GM23338 (cell line): ENCODE results near the gene RANGAP1. TPM values are rescaled to one million over a fixed set of nuclear protein-coding genes. Genes with fewer than 3 reads are reported as not detected.

Source experiments
- ATAC-seq: fragments of 200-7000 bp; cut with Tn5 transposase; 3 replicates; pipeline ENCODE4 v1.9.1; 2020
- DNase-seq: peaks from one replicate; pipeline ENCODE4 v3.0.0-alpha.2; 2015; ENCODE audit warnings: low spot score
- H2AFZ ChIP-seq: fragments of 200-600 bp; sonication (generic); 2 replicates; pipeline ENCODE4 v1.8.0; 2016; ENCODE audit warnings: antibody characterized with exemption, mild to moderate bottlenecking, moderate library complexity
- H3F3A ChIP-seq: fragments of 200-600 bp; sonication (generic); replicated peaks from 2 replicates; pipeline ENCODE4 v1.8.0; 2017; ENCODE audit warnings: antibody characterized with exemption, mixed run types, low read depth
- H3K27ac ChIP-seq: fragments of 200-600 bp; sonication (generic); 2 replicates; pipeline ENCODE4 v1.6.1; 2016; ENCODE audit warnings: low read depth
- H3K27me3 ChIP-seq: fragments of 200-600 bp; sonication (generic); 2 replicates; pipeline ENCODE4 v1.8.0; 2016; ENCODE audit warnings: mild to moderate bottlenecking, mixed run types, moderate library complexity; ENCODE audit not compliant: insufficient read depth
- H3K36me3 ChIP-seq: fragments of 200-600 bp; sonication (generic); 2 replicates; pipeline ENCODE4 v1.8.0; 2016; ENCODE audit warnings: mild to moderate bottlenecking; ENCODE audit not compliant: insufficient read depth
- H3K4me1 ChIP-seq: fragments of 200-600 bp; sonication (generic); 2 replicates; pipeline ENCODE4 v1.8.0; 2016; ENCODE audit warnings: mild to moderate bottlenecking, moderate library complexity; ENCODE audit not compliant: insufficient read depth
- H3K4me2 ChIP-seq: fragments of 200-600 bp; sonication (generic); 2 replicates; pipeline ENCODE4 v1.7.1; 2017; ENCODE audit warnings: mixed run types
- H3K4me3 ChIP-seq: fragments of 200-600 bp; sonication (generic); 2 replicates; pipeline ENCODE4 v1.6.1; 2016; ENCODE audit warnings: mixed run types
- H3K79me2 ChIP-seq: fragments of 200-600 bp; sonication (generic); replicated peaks from 2 replicates; pipeline ENCODE4 v1.8.0; 2017; ENCODE audit warnings: mild to moderate bottlenecking; ENCODE audit not compliant: insufficient read depth
- H3K9me2 ChIP-seq: fragments of 200-600 bp; sonication (generic); 2 replicates; pipeline ENCODE4 v1.8.0; 2017; ENCODE audit not compliant: insufficient read depth
- H4K20me1 ChIP-seq: fragments of 200-600 bp; sonication (generic); replicated peaks from 2 replicates; pipeline ENCODE4 v1.8.0; 2017; ENCODE audit warnings: mild to moderate bottlenecking; ENCODE audit not compliant: insufficient read depth
- H3K27ac Mint-ChIP-seq: 2 replicates; pipeline ENCODE4 v1.8.0; 2020; ENCODE audit warnings: inconsistent platforms, mild to moderate bottlenecking, moderate library complexity, mixed read lengths
- H3K27me3 Mint-ChIP-seq: 3 replicates; pipeline ENCODE4 v1.8.0; 2022; ENCODE audit warnings: low read depth, mild to moderate bottlenecking, moderate library complexity, mixed read lengths, inconsistent platforms; ENCODE audit not compliant: insufficient read depth, poor library complexity
- H3K36me3 Mint-ChIP-seq: 3 replicates; pipeline ENCODE4 v1.8.0; 2021; ENCODE audit warnings: low read depth, mild to moderate bottlenecking, inconsistent platforms, moderate library complexity, mixed read lengths
- H3K4me1 Mint-ChIP-seq: 3 replicates; pipeline ENCODE4 v1.8.0; 2020; ENCODE audit warnings: mild to moderate bottlenecking, inconsistent platforms, mixed read lengths
- H3K4me3 Mint-ChIP-seq: 3 replicates; pipeline ENCODE4 v1.8.0; 2021; ENCODE audit warnings: moderate library complexity, mild to moderate bottlenecking, inconsistent platforms, mixed read lengths
- H3K9me3 Mint-ChIP-seq: 3 replicates; pipeline ENCODE4 v1.8.0; 2020; ENCODE audit warnings: moderate library complexity, mild to moderate bottlenecking, inconsistent platforms, mixed read lengths
- CREB1 ChIP-seq: fragments of 250-450 bp; sonication (Bioruptor Pico); IDR thresholded peaks from 2 replicates; pipeline ENCODE4 v1.5.0; 2020; ENCODE audit warnings: low read depth, mild to moderate bottlenecking, moderate library complexity
- CTCF ChIP-seq, 2 experiments: fragments of 200-600 bp in 1 of 2; sonication (generic) in 1 of 2; conservative IDR thresholded peaks; 2 replicates each; pipeline versions ENCODE4 v1.5.1 to v1.6.1; 2016 to 2017; ENCODE audit warnings: antibody characterized with exemption in 2 of 2, low read depth in 2 of 2, mild to moderate bottlenecking in 2 of 2, moderate library complexity in 1 of 2
- ETS1 ChIP-seq: IDR thresholded peaks from 2 replicates; pipeline ENCODE4 v1.6.1; 2016; ENCODE audit warnings: antibody characterized with exemption
- EZH2 ChIP-seq: fragments of 200-600 bp; sonication (generic); IDR thresholded peaks from one replicate; pipeline ENCODE4 v1.8.0; 2017; ENCODE audit warnings: antibody characterized with exemption, mild to moderate bottlenecking, low read depth; ENCODE audit not compliant: unreplicated experiment
- EZH2phosphoT487 ChIP-seq: fragments of 200-600 bp; sonication (generic); IDR thresholded peaks from one replicate; pipeline ENCODE4 v1.8.1; 2018; ENCODE audit warnings: antibody characterized with exemption; ENCODE audit not compliant: unreplicated experiment
- JUNB ChIP-seq: IDR thresholded peaks from one replicate; pipeline ENCODE4 v1.6.1; 2016; ENCODE audit warnings: antibody characterized with exemption; ENCODE audit not compliant: unreplicated experiment
- NANOG ChIP-seq: IDR thresholded peaks from 2 replicates; pipeline ENCODE4 v1.6.1; 2016; ENCODE audit warnings: antibody characterized with exemption, borderline replicate concordance
- POLR2AphosphoS5 ChIP-seq: IDR thresholded peaks from 2 replicates; pipeline ENCODE4 v1.6.1; 2016; ENCODE audit warnings: antibody characterized with exemption, low read depth
- REST ChIP-seq: IDR thresholded peaks from one replicate; pipeline ENCODE4 v1.6.1; 2018; ENCODE audit warnings: antibody characterized with exemption; ENCODE audit not compliant: unreplicated experiment
- STAT1 ChIP-seq: IDR thresholded peaks from one replicate; pipeline ENCODE4 v1.6.1; 2016; ENCODE audit warnings: antibody characterized with exemption; ENCODE audit not compliant: unreplicated experiment
- ZNF114 ChIP-seq: fragments of 250-450 bp; sonication (Bioruptor Pico); IDR thresholded peaks from 2 replicates; pipeline ENCODE4 v1.5.0; 2020; ENCODE audit warnings: mild to moderate bottlenecking, moderate library complexity
- ZNF331 ChIP-seq: fragments of 250-450 bp; sonication (Bioruptor Pico); IDR thresholded peaks from 2 replicates; pipeline ENCODE4 v1.5.0; 2020; ENCODE audit warnings: low read depth, mild to moderate bottlenecking, moderate library complexity
- polyA plus RNA-seq: library from polyadenylated mRNA; unstranded; fragments of >200 nt; fragmentation: Nextera tagmentation; extraction: Ambion mirVana; gene quantifications from 2 replicates; pipeline ENCODE4 v1.2.1, GENCODE V29; 2016
- total RNA-seq: library from RNA; depleted of rRNA; stranded (reverse); fragments of >200 nt; shearing (Covaris generic); gene quantifications from 2 replicates; pipeline ENCODE4 v1.2.3, GENCODE V29; 2014
- TF ChIP-seq, protein P1 (sequence below): fragments of 250-450 bp; sonication (Bioruptor Pico); IDR thresholded peaks from 2 replicates; pipeline ENCODE4 v1.5.0; 2020; ENCODE audit warnings: mild to moderate bottlenecking, moderate library complexity

The RANGAP1 gene
- total and polyA plus RNA-seq, 2 experiments from 2014 or later = 54.7 to 141 TPM

DNA sequence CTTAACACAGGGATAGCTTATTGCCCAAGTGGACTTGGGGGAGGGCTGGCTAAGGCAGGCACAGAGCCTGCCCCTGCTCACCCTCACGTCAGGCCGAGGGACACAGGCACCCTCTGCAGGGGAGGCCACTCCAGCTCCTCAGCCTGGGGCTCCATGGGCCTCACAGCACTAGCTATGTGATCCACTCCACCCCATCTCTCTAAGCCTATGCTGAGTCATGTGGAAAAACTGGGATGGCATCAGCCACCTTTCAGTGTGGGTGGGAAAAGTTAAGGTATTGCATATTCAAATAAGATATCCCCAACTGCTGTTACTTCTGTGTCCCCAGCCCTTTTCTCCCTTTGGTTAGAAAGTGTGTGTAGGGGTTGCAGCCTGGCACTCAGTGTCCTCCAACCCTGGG, 22.3 kb downstream of the RANGAP1 start:
- Histone ChIP-seq H3K27ac (no peak overlapping the region), H3K4me2 (no peak overlapping the region), H3K9me2 (no peaks in the 10 kb centered on the region), H3K79me2 (0 out of 2 replicates have a peak, but pooled peaks cover 1% of the 10 kb centered on the region), H3K27me3 (no peaks in the 10 kb centered on the region), H4K20me1 (peaks cover 31% of the 10 kb centered on the region), H3F3A (peaks cover 4% of the 10 kb centered on the region; the same call in 1 of the 2 replicates), H3K36me3 (peaks cover 72% of the 10 kb centered on the region), H3K4me3 (no peak overlapping the region), H2AFZ (no peak overlapping the region), H3K4me1 (no peaks in the 10 kb centered on the region)
- no peak for ATAC-seq
- H3K36me3 Mint-ChIP-seq = peaks cover 96% of the 10 kb centered on the region
- peaks cover 5% of the 10 kb centered on the region for H3K27me3 Mint-ChIP-seq
- H3K9me3 Mint-ChIP-seq = no peaks in the 10 kb centered on the region
- no peak overlapping the region for H3K27ac Mint-ChIP-seq
- no peak for DNase-seq
- no peaks in the 10 kb centered on the region for H3K4me1 Mint-ChIP-seq
- TF ChIP-seq ZNF331 (no peak), ETS1 (no peak), POLR2AphosphoS5 (no peak), CTCF (conservative IDR thresholded peaks at IDR 0.05; ENCODE audit: low read depth in 2 of 2) (no peak), JUNB (no peak), CREB1 (CRISPR knock-in tag) (no peak), EZH2phosphoT487 (no peak), REST (no peak), STAT1 (no peak), ZNF114 (CRISPR knock-in tag) (no peak), NANOG (no peak), EZH2 (no peak)
- TF ChIP-seq, protein P1, sequence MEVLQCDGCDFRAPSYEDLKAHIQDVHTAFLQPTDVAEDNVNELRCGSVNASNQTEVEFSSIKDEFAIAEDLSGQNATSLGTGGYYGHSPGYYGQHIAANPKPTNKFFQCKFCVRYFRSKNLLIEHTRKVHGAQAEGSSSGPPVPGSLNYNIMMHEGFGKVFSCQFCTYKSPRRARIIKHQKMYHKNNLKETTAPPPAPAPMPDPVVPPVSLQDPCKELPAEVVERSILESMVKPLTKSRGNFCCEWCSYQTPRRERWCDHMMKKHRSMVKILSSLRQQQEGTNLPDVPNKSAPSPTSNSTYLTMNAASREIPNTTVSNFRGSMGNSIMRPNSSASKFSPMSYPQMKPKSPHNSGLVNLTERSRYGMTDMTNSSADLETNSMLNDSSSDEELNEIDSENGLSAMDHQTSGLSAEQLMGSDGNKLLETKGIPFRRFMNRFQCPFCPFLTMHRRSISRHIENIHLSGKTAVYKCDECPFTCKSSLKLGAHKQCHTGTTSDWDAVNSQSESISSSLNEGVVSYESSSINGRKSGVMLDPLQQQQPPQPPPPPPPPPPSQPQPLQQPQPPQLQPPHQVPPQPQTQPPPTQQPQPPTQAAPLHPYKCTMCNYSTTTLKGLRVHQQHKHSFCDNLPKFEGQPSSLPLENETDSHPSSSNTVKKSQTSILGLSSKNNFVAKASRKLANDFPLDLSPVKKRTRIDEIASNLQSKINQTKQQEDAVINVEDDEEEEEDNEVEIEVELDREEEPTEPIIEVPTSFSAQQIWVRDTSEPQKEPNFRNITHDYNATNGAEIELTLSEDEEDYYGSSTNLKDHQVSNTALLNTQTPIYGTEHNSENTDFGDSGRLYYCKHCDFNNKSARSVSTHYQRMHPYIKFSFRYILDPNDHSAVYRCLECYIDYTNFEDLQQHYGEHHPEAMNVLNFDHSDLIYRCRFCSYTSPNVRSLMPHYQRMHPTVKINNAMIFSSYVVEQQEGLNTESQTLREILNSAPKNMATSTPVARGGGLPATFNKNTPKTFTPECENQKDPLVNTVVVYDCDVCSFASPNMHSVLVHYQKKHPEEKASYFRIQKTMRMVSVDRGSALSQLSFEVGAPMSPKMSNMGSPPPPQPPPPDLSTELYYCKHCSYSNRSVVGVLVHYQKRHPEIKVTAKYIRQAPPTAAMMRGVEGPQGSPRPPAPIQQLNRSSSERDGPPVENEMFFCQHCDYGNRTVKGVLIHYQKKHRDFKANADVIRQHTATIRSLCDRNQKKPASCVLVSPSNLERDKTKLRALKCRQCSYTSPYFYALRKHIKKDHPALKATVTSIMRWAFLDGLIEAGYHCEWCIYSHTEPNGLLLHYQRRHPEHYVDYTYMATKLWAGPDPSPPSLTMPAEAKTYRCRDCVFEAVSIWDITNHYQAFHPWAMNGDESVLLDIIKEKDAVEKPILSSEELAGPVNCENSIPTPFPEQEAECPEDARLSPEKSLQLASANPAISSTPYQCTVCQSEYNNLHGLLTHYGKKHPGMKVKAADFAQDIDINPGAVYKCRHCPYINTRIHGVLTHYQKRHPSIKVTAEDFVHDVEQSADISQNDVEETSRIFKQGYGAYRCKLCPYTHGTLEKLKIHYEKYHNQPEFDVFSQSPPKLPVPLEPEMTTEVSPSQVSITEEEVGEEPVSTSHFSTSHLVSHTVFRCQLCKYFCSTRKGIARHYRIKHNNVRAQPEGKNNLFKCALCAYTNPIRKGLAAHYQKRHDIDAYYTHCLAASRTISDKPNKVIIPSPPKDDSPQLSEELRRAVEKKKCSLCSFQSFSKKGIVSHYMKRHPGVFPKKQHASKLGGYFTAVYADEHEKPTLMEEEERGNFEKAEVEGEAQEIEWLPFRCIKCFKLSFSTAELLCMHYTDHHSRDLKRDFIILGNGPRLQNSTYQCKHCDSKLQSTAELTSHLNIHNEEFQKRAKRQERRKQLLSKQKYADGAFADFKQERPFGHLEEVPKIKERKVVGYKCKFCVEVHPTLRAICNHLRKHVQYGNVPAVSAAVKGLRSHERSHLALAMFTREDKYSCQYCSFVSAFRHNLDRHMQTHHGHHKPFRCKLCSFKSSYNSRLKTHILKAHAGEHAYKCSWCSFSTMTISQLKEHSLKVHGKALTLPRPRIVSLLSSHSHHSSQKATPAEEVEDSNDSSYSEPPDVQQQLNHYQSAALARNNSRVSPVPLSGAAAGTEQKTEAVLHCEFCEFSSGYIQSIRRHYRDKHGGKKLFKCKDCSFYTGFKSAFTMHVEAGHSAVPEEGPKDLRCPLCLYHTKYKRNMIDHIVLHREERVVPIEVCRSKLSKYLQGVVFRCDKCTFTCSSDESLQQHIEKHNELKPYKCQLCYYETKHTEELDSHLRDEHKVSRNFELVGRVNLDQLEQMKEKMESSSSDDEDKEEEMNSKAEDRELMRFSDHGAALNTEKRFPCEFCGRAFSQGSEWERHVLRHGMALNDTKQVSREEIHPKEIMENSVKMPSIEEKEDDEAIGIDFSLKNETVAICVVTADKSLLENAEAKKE (CRISPR knock-in tag) = no peak
- no peak overlapping the region for H3K4me3 Mint-ChIP-seq
